Smooth muscle cell (in vitro differentiated cells): ENCODE data around the gene ACYP2. TPM values are rescaled to one million over a fixed set of nuclear protein-coding genes. Genes with fewer than 3 reads are reported as not detected.

Experiments used
- DNase-seq: peaks from one replicate; lab custom pipeline; 2025; ENCODE audit not compliant: unreplicated experiment; lab: John Stamatoyannopoulos, UW
- H2AFZ ChIP-seq: fragments of 200-600 bp; sonication (generic); 2 replicates; pipeline ENCODE4 v1.6.0; 2016; ENCODE audit warnings: antibody characterized with exemption, low read depth, mild to moderate bottlenecking
- H3F3A ChIP-seq: fragments of 200-600 bp; sonication (generic); 2 replicates; pipeline ENCODE4 v1.6.0; 2017; ENCODE audit warnings: antibody characterized with exemption, low read depth
- H3K27ac ChIP-seq: fragments of 200-600 bp; sonication (generic); 2 replicates; pipeline ENCODE4 v1.5.1; 2016; ENCODE audit warnings: low read depth, mild to moderate bottlenecking
- H3K27me3 ChIP-seq: fragments of 200-600 bp; sonication (generic); 2 replicates; pipeline ENCODE4 v1.6.1; 2016; ENCODE audit warnings: low read depth, mild to moderate bottlenecking
- H3K36me3 ChIP-seq: fragments of 200-600 bp; sonication (generic); 2 replicates; pipeline ENCODE4 v1.5.1; 2016; ENCODE audit warnings: low read depth
- H3K4me1 ChIP-seq: fragments of 200-600 bp; sonication (generic); 2 replicates; pipeline ENCODE4 v1.5.1; 2016; ENCODE audit warnings: low read depth
- H3K4me2 ChIP-seq: fragments of 200-600 bp; sonication (generic); 2 replicates; pipeline ENCODE4 v1.6.0; 2016; ENCODE audit warnings: mild to moderate bottlenecking
- H3K4me3 ChIP-seq: fragments of 200-600 bp; sonication (generic); 2 replicates; pipeline ENCODE4 v1.5.1; 2016; ENCODE audit warnings: mild to moderate bottlenecking
- H3K79me2 ChIP-seq: fragments of 200-600 bp; sonication (generic); 2 replicates; pipeline ENCODE4 v1.6.0; 2016; ENCODE audit warnings: low read depth, mild to moderate bottlenecking
- H3K9ac ChIP-seq: fragments of 200-600 bp; sonication (generic); 2 replicates; pipeline ENCODE4 v1.6.0; 2016; ENCODE audit warnings: low read depth
- H3K9me3 ChIP-seq: fragments of 200-600 bp; sonication (generic); replicated peaks from 2 replicates; pipeline ENCODE4 v1.5.1; 2016; ENCODE audit warnings: low read depth
- H4K20me1 ChIP-seq: fragments of 200-600 bp; sonication (generic); 2 replicates; pipeline ENCODE4 v1.6.0; 2016; ENCODE audit warnings: low read depth
- WGBS: methylation state at CpG from one replicate; pipeline ENCODE4 v1.1.7; 2016; ENCODE audit warnings: low lambda C conversion rate; 5-methylcytosine and 5-hydroxymethylcytosine counted together
- polyA plus RNA-seq: library from polyadenylated mRNA; unstranded; fragments of >200 nt; fragmentation: Nextera tagmentation; extraction: Ambion mirVana; gene quantifications from 2 replicates; pipeline ENCODE4 v1.2.1, GENCODE V29; 2016
- total RNA-seq: library from RNA; depleted of rRNA; stranded (reverse); fragments of >200 nt; gene quantifications from 2 replicates; pipeline ENCODE4 v1.2.3, GENCODE V29; 2014
- TF ChIP-seq, protein P1 (sequence below): fragments of 200-600 bp; sonication (generic); IDR thresholded peaks from 2 replicates; pipeline ENCODE4 v1.5.1; 2017; ENCODE audit warnings: borderline replicate concordance, mild to moderate bottlenecking, antibody characterized with exemption; ENCODE audit not compliant: insufficient read depth, poor library complexity, severe bottlenecking

Gene ACYP2
- total and polyA plus RNA-seq, 2 experiments from 2014 or later = 12.1 to 18.6 TPM

DNA sequence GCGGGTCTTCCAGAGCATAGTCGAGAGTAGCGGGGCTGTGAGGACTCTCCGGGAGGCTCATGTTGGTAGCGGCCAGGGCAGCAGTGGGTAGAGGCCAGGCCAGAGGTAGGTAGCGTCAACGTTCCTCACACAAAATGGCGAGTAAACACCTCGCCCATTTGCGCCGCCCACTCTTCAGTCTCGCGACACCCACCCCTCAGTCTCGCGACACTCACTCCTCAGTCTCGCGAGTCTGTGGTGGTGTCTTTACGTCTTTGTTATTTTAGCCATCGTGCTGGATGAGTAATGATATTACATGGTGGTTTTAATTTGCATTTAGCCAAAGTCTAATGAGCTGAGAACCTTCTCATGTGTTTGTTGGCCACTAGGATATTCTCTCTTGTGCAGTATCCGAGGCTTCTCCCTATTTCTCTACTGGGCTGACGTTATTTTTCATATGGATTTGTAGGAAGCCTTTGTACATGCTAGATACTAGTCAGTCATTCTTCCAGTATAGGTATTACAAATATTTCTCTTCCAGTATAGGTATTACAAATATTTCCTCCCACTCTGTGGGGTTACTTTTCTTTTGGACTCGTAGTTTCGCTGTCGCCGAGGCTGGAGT is 140.8 kb downstream of the ACYP2 start, which contains the start of gene TSPYL6:
TSS of gene TSPYL6 (minus strand) at position 139 of the 604 bp plus-strand sequence. CDS start at position 61, 78 bp downstream.
- TF ChIP-seq, protein P1, sequence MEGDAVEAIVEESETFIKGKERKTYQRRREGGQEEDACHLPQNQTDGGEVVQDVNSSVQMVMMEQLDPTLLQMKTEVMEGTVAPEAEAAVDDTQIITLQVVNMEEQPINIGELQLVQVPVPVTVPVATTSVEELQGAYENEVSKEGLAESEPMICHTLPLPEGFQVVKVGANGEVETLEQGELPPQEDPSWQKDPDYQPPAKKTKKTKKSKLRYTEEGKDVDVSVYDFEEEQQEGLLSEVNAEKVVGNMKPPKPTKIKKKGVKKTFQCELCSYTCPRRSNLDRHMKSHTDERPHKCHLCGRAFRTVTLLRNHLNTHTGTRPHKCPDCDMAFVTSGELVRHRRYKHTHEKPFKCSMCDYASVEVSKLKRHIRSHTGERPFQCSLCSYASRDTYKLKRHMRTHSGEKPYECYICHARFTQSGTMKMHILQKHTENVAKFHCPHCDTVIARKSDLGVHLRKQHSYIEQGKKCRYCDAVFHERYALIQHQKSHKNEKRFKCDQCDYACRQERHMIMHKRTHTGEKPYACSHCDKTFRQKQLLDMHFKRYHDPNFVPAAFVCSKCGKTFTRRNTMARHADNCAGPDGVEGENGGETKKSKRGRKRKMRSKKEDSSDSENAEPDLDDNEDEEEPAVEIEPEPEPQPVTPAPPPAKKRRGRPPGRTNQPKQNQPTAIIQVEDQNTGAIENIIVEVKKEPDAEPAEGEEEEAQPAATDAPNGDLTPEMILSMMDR = no peak
- Histone ChIP-seq H3K36me3 (no peaks in the 10 kb centered on the region), H2AFZ (no peak within 1 kb of the TSS), H3K4me3 (no peak within 1 kb of the TSS), H4K20me1 (no peaks in the 10 kb centered on the region), H3K27ac (no peak within 1 kb of the TSS), H3K4me2 (no peak within 1 kb of the TSS), H3K27me3 (no peaks in the 10 kb centered on the region), H3K9me3 (no peaks in the 10 kb centered on the region), H3K9ac (no peak within 1 kb of the TSS), H3K79me2 (no peaks in the 10 kb centered on the region), H3K4me1 (no peaks in the 10 kb centered on the region), H3F3A (no peaks in the 10 kb centered on the region)
- WGBS = 98% methylated on average over 25 of the region's 25 CpGs
- DNase-seq = no peak

DNA sequence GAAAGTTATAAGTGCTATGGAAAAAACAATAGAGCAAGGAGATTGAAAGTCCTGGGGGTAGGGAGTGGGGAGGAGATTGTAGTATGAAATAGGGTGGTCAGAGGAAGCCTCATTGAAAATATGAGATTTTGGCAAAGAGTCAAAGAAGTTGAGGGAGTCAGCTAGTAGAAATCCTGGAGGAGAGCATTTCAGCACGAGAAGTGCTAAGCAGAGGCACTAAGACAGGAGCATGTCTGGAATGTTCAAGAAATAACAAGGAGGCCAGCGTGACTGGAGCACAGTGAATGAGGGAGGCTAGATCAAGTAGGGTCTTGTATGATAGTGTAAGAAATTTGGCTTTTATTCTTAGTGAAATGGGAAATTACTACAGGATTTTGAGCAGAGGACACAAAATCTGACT is 142.8 kb downstream of the ACYP2 start:
- Histone ChIP-seq H3K27me3 (no peaks in the 10 kb centered on the region), H3K36me3 (no peaks in the 10 kb centered on the region), H4K20me1 (no peaks in the 10 kb centered on the region), H3K9me3 (no peaks in the 10 kb centered on the region), H3K4me3 (no peak overlapping the region), H3K4me2 (peak overlapping the region; percentile 11), H3F3A (no peaks in the 10 kb centered on the region), H3K79me2 (no peaks in the 10 kb centered on the region), H3K27ac (no peak overlapping the region), H3K4me1 (no peaks in the 10 kb centered on the region), H3K9ac (no peak overlapping the region), H2AFZ (no peak overlapping the region)
- WGBS = 25% methylated on average over 2 of the region's 2 CpGs
- TF ChIP-seq, protein P1 = no peak
- no peak for DNase-seq

DNA sequence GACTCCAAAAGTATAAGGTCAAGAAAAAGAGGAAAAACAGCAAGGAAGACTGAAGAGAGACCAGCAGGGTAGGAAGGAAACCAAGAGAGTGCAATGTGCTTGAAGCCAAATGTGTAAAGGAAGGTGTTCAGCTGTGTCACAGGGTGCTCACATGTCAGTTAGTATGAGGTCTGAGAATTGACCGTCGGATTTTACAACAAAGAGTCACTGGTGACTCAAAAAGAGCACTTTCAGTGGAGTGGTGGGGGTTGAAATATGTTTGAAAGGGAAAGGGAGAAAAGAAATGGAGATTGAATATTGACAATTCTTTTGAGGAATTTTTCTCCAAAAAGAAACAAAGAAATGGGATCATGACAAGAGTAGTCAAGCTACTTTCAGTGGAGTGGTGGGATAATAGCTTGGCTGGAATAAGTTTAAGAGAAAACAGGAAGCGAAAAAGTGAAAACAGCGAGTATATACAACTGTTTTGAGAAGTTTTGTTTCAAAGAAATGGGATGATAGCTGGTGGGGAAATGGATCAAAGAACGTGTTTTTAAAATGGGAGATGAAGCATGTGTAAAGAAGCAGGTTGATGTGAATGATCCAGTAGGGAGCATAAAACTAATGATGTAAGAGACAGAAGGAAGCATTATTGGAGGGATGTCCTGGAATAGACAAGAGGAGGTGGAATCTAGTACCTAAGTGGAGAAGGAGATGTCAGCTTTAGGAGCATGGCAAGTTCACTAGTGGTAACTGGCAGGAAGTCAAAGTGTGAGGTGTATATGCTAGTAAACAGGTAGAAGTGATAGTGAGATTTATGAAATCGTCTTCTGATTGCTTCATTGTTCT is 144.2 kb downstream of the ACYP2 start:
- Histone ChIP-seq H3K4me1 (no peaks in the 10 kb centered on the region), H2AFZ (no peak overlapping the region), H3K36me3 (no peaks in the 10 kb centered on the region), H4K20me1 (no peaks in the 10 kb centered on the region), H3K9ac (no peak overlapping the region), H3K27ac (no peak overlapping the region), H3K9me3 (no peaks in the 10 kb centered on the region), H3K27me3 (no peaks in the 10 kb centered on the region), H3K4me2 (no peak overlapping the region), H3K4me3 (no peak overlapping the region), H3K79me2 (no peaks in the 10 kb centered on the region), H3F3A (no peaks in the 10 kb centered on the region)
- TF ChIP-seq, protein P1 = no peak
- no peak for DNase-seq
- WGBS = 92% methylated on average over 6 of the region's 6 CpGs

DNA sequence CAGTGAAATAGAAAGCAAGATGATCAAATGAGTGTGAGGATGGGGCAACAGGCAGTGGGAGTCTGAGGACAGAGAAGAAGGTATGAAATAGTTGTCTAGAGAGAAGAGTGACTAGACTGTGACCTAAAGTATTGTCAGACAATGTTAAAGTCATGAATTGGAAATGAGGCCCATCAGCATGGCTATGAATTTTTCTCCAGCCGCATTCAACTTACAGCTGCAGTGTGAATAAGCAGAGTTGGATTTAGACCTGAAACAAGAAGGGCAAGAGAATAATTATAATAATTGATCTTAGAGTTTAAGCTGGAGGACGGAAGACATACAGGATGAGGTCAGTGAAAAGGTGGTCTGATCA is 144.8 kb downstream of the ACYP2 start:
- no peaks in the 10 kb centered on the region for H4K20me1 ChIP-seq
- no peaks in the 10 kb centered on the region for H3K27me3 ChIP-seq
- no peaks in the 10 kb centered on the region for H3F3A ChIP-seq
- no peaks in the 10 kb centered on the region for H3K36me3 ChIP-seq
- no peaks in the 10 kb centered on the region for H3K79me2 ChIP-seq
- H3K4me1 ChIP-seq = no peaks in the 10 kb centered on the region
- 98% methylated on average over 2 of the region's 2 CpGs for WGBS
- DNase-seq = no peak
- no peak overlapping the region for H2AFZ ChIP-seq
- no peak overlapping the region for H3K9ac ChIP-seq
- H3K9me3 ChIP-seq = no peaks in the 10 kb centered on the region
- no peak overlapping the region for H3K4me2 ChIP-seq
- no peak overlapping the region for H3K27ac ChIP-seq
- TF ChIP-seq, protein P1 = no peak
- no peak overlapping the region for H3K4me3 ChIP-seq
